Mesenchymal stem cell (in vitro differentiated cells and primary cell): Measurements from ENCODE around the gene ZSCAN16.

Source experiments
- DNase-seq: peaks from one replicate; pipeline ENCODE4 v3.0.0-alpha.2; 2013
- H2AFZ ChIP-seq: one replicate; pipeline ENCODE4 v1.6.1; 2013; ENCODE audit warnings: low read depth, mild to moderate bottlenecking, control low read depth, inconsistent platforms, low read length, moderate library complexity
- H2AK5ac ChIP-seq: 2 replicates; pipeline ENCODE4 v1.6.1; 2013; ENCODE audit warnings: low read length, moderate library complexity, mild to moderate bottlenecking, inconsistent platforms; ENCODE audit not compliant: severe bottlenecking
- H2BK120ac ChIP-seq: one replicate; pipeline ENCODE4 v1.6.1; 2013; ENCODE audit warnings: low read depth, mild to moderate bottlenecking, inconsistent platforms, low read length, moderate library complexity
- H2BK12ac ChIP-seq, 2 experiments: one replicate each; pipeline ENCODE4 v1.6.1; 2013; ENCODE audit warnings: inconsistent platforms in 2 of 2, low read length in 2 of 2, mild to moderate bottlenecking in 2 of 2, moderate library complexity in 2 of 2, control low read depth in 1 of 2
- H2BK15ac ChIP-seq: one replicate; pipeline ENCODE4 v1.6.1; 2013; ENCODE audit warnings: mild to moderate bottlenecking, low read depth, inconsistent platforms; ENCODE audit not compliant: poor library complexity, severe bottlenecking
- H2BK5ac ChIP-seq: 2 replicates; pipeline ENCODE4 v1.6.1; 2013; ENCODE audit warnings: low read depth, mild to moderate bottlenecking, low read length, control low read depth, inconsistent platforms; ENCODE audit not compliant: poor library complexity, severe bottlenecking
- H3K14ac ChIP-seq, 2 experiments: one replicate each; pipeline ENCODE4 v1.6.1; 2013; ENCODE audit warnings: inconsistent platforms in 2 of 2, low read length in 2 of 2, control low read depth in 1 of 2, mild to moderate bottlenecking in 1 of 2, moderate library complexity in 1 of 2
- H3K18ac ChIP-seq, 2 experiments: one replicate each; pipeline ENCODE4 v1.6.1; 2013; ENCODE audit warnings: inconsistent platforms in 2 of 2, low read length in 2 of 2, control low read depth in 1 of 2, low read depth in 1 of 2, mild to moderate bottlenecking in 1 of 2
- H3K23ac ChIP-seq, 2 experiments: one replicate each; pipeline ENCODE4 v1.6.1; 2013; ENCODE audit warnings: inconsistent platforms in 2 of 2, low read length in 2 of 2, mild to moderate bottlenecking in 2 of 2, moderate library complexity in 2 of 2, control low read depth in 1 of 2
- H3K27ac ChIP-seq: 2 replicates; pipeline ENCODE4 v1.5.1; 2013; ENCODE audit warnings: mild to moderate bottlenecking, moderate library complexity, low read length, control low read depth, inconsistent platforms; ENCODE audit not compliant: poor library complexity, severe bottlenecking
- H3K27me3 ChIP-seq, 2 experiments: 2 replicates each; pipeline versions ENCODE4 v1.6.1 to v1.7.0; 2013; ENCODE audit warnings: low read length in 2 of 2, mild to moderate bottlenecking in 2 of 2, moderate library complexity in 2 of 2, control low read depth in 1 of 2, inconsistent platforms in 1 of 2; ENCODE audit not compliant: control insufficient read depth in 1 of 2, insufficient read depth in 1 of 2
- H3K36me3 ChIP-seq, 2 experiments: 2 replicates each; pipeline versions ENCODE4 v1.6.1 to v1.7.0; 2013; ENCODE audit warnings: low read length in 2 of 2, control low read depth in 1 of 2, inconsistent platforms in 1 of 2, low read depth in 1 of 2, mild to moderate bottlenecking in 1 of 2; ENCODE audit not compliant: insufficient read depth in 2 of 2, control insufficient read depth in 1 of 2
- H3K4ac ChIP-seq, 2 experiments: one replicate each; pipeline ENCODE4 v1.6.1; 2013; ENCODE audit warnings: inconsistent platforms in 2 of 2, low read length in 2 of 2, mild to moderate bottlenecking in 2 of 2, moderate library complexity in 2 of 2, control low read depth in 1 of 2, low read depth in 1 of 2
- H3K4me1 ChIP-seq: 2 replicates; pipeline ENCODE4 v1.6.1; 2013; ENCODE audit warnings: low read depth, low read length, control low read depth; ENCODE audit not compliant: control insufficient read depth, insufficient read depth
- H3K4me2 ChIP-seq: 2 replicates; pipeline ENCODE4 v1.6.1; 2013; ENCODE audit warnings: low read length, mild to moderate bottlenecking, inconsistent platforms; ENCODE audit not compliant: poor library complexity, severe bottlenecking
- H3K4me3 ChIP-seq, 2 experiments: 2 replicates each; pipeline versions ENCODE4 v1.5.1 to v1.7.0; 2013; ENCODE audit warnings: low read length in 2 of 2, mild to moderate bottlenecking in 2 of 2, control low read depth in 1 of 2, low read depth in 1 of 2; ENCODE audit not compliant: insufficient read depth in 1 of 2
- H3K79me1 ChIP-seq: replicated peaks from 2 replicates; pipeline ENCODE4 v1.6.1; 2013; ENCODE audit warnings: mild to moderate bottlenecking, control low read depth, low read length, inconsistent platforms; ENCODE audit not compliant: poor library complexity, severe bottlenecking
- H3K9ac ChIP-seq: 2 replicates; pipeline ENCODE4 v1.7.0; 2013; ENCODE audit warnings: mild to moderate bottlenecking, low read length, moderate library complexity
- H3K9me3 ChIP-seq: 2 replicates; pipeline ENCODE4 v1.7.0; 2013; ENCODE audit warnings: mild to moderate bottlenecking, low read length; ENCODE audit not compliant: control insufficient read depth
- H4K8ac ChIP-seq: one replicate; pipeline ENCODE4 v1.6.1; 2013; ENCODE audit warnings: inconsistent platforms, mild to moderate bottlenecking, low read length, moderate library complexity
- H4K91ac ChIP-seq: one replicate; pipeline ENCODE4 v1.6.1; 2013; ENCODE audit warnings: mild to moderate bottlenecking, low read length, inconsistent platforms
- WGBS: methylation state at CpG from one replicate; pipeline ENCODE4 v1.1.7; 2013; ENCODE audit warnings: mixed read lengths; 5-methylcytosine and 5-hydroxymethylcytosine counted together

Gene ZSCAN16

DNA sequence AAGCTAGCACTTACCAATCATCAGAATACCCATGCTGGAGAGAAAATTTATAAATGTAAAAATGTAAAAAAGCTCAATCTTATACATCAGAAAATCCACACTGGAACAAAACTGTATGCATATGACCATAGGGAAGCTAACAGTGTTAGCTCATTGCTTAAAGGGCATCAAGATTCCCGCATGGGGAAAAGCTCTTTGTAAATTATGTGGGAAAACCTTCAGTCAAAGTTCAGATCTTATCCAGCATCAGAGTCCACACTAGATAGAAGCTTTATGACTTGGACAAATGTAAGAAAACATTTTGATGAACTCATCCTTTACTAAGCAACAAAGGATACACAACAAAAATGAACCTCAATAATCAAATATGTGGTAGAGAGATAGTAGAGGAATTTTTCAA lies 52.0 kb downstream of the ZSCAN16 start:
- Histone ChIP-seq H3K36me3 (no peaks in the 10 kb centered on the region), H3K18ac (no peak overlapping the region), H3K79me1 (no peaks in the 10 kb centered on the region), H3K4me2 (no peak overlapping the region), H2BK12ac (no peak overlapping the region), H3K27ac (no peak overlapping the region), H2BK120ac (no peak overlapping the region), H3K4me3 (no peak overlapping the region), H2AFZ (no peak overlapping the region), H2BK5ac (no peak overlapping the region), H3K23ac (no peak overlapping the region), H2AK5ac (no peak overlapping the region), H3K27me3 (no peaks in the 10 kb centered on the region), H2BK15ac (no peak overlapping the region), H3K4ac (no peak overlapping the region), H4K91ac (no peak overlapping the region), H3K4me1 (no peaks in the 10 kb centered on the region), H4K8ac (no peak overlapping the region), H3K9ac (no peak overlapping the region), H3K14ac (no peak overlapping the region), H3K9me3 (peaks cover 27% of the 10 kb centered on the region)
- no peak for DNase-seq
- WGBS, result 100% methylated on average over 1 of the region's 1 CpG
